GM21528 (cell line): ENCODE data around the gene VPS18.
A peak's percentile ranks its signal among the peaks of the same experiment; 100 is the strongest.

ENCODE experiments used
- ATAC-seq: cut with Tn5 transposase; IDR thresholded peaks from one replicate; pipeline ENCODE4 v1.9.1; 2021; ENCODE audit warnings: mild to moderate bottlenecking, moderate library complexity; ENCODE audit not compliant: unreplicated experiment, low FRiP score

Gene VPS18

DNA sequence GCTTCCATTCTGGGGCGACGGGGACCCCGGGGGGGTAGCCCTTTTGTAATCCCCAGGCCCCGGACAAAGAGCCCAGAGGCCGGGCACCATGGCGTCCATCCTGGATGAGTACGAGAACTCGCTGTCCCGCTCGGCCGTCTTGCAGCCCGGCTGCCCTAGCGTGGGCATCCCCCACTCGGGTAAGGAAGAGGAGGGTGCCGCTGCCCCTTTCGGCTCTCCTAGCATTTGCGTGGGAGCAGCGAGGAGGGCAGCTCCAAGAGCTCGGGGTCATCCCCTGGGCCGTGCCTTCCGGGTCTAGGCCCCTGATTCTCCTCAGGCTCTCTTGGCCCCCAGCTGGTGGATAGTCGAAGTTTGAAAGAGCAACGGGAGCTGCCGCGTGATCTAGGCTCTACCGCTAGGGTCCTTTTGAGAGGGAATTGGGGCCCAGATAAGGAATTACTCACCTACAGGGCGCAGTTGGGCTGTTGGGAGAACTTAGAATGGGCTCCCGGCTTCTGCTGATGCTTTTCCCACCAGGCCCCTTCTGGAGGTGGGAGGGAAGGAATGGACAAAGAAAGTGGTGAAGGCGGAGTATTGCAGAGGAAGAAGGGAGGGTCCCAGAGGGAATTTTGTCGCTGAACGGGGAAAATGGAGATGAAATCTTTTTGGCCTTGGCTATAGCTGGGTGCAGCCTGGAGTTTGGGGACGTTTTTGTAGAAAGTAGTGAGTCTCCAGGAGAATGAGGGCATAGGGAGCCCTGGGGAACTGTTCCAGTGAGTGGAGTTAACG, 615 bp downstream of the VPS18 start:
- peak; percentile 23 for ATAC-seq

DNA sequence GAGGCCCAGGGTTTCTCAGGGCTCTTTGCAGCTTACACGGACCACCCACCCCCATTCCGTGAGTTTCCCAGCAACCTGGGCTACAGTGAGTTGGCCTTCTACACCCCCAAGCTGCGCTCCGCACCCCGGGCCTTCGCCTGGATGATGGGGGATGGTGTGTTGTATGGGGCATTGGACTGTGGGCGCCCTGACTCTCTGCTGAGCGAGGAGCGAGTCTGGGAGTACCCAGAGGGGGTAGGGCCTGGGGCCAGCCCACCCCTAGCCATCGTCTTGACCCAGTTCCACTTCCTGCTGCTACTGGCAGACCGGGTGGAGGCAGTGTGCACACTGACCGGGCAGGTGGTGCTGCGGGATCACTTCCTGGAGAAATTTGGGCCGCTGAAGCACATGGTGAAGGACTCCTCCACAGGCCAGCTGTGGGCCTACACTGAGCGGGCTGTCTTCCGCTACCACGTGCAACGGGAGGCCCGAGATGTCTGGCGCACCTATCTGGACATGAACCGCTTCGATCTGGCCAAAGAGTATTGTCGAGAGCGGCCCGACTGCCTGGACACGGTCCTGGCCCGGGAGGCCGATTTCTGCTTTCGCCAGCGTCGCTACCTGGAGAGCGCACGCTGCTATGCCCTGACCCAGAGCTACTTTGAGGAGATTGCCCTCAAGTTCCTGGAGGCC, 5.4 kb downstream of the VPS18 start:
- no peak for ATAC-seq

- no peak for ATAC-seq
These were observed 6.2 kb downstream of the VPS18 start for GRCh38 chr15:40900256-40901052.

DNA sequence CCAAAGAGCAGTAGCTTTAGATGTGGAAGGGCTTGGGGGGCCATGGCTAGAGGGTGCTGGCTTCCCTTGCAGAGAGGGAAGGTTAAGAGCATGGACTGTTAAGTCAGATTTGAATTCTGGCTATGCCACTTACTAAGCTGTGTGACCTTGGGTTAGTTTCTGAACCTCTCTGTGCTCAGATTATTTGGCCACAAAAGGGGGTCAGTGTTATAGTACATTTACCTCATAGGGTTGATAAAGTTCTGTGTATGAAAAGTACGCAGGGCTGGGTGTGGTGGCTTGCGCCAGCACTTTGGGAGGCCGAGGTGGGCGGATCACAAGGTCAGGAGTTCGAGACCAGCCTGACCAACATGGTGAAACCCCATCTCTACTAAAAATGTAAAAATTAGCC, 6.8 kb downstream of the VPS18 start:
- ATAC-seq: no peak

DNA sequence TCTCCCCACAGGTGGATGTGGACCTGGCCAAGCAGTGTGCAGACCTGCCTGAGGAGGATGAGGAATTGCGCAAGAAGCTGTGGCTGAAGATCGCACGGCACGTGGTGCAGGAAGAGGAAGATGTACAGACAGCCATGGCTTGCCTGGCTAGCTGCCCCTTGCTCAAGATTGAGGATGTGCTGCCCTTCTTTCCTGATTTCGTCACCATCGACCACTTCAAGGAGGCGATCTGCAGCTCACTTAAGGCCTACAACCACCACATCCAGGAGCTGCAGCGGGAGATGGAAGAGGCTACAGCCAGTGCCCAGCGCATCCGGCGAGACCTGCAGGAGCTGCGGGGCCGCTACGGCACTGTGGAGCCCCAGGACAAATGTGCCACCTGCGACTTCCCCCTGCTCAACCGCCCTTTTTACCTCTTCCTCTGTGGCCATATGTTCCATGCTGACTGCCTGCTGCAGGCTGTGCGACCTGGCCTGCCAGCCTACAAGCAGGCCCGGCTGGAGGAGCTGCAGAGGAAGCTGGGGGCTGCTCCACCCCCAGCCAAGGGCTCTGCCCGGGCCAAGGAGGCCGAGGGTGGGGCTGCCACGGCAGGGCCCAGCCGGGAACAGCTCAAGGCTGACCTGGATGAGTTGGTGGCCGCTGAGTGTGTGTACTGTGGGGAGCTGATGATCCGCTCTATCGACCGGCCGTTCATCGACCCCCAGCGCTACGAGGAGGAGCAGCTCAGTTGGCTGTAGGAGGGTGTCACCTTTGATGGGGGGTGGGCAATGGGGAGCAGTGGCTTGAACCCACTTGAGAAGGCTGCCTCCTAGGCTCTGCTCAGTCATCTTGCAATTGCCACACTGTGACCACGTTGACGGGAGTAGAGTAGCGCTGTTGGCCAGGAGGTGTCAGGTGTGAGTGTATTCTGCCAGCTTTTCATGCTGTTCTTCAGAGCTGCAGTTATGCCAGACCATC, 8.6 kb downstream of the VPS18 start:
- ATAC-seq: no peak

DNA sequence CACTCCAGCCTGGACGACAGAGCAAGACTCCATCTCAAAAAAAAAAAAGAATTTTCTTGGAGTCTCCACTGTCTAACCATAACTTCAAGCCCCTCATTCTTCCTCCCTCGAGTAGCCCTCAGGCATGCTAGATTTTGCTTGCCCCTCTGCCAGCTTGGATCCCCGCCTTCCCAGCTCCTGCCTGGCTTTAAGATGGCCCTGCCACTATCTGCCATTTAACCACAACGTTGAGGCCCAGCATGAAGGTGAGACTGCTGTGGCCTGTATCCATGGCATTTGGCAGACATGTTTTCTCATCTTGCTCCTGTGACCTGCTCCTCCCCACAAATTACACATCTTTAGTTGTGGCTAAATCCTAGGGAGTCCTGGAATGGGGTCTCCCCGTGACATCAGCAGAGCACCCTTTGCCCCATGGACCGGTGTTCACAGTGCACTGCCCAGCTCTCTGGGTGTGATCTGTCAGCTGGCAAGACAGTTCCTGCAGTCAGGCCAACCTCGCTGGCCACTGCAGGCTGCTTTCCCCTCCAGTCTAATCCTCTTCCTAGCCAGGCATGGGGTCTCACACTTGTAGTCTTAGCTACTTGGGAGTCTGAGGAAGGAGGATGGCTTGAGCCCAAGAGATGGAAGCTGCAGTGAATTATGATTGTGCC, 10.4 kb downstream of the VPS18 start:
- no peak for ATAC-seq

DNA sequence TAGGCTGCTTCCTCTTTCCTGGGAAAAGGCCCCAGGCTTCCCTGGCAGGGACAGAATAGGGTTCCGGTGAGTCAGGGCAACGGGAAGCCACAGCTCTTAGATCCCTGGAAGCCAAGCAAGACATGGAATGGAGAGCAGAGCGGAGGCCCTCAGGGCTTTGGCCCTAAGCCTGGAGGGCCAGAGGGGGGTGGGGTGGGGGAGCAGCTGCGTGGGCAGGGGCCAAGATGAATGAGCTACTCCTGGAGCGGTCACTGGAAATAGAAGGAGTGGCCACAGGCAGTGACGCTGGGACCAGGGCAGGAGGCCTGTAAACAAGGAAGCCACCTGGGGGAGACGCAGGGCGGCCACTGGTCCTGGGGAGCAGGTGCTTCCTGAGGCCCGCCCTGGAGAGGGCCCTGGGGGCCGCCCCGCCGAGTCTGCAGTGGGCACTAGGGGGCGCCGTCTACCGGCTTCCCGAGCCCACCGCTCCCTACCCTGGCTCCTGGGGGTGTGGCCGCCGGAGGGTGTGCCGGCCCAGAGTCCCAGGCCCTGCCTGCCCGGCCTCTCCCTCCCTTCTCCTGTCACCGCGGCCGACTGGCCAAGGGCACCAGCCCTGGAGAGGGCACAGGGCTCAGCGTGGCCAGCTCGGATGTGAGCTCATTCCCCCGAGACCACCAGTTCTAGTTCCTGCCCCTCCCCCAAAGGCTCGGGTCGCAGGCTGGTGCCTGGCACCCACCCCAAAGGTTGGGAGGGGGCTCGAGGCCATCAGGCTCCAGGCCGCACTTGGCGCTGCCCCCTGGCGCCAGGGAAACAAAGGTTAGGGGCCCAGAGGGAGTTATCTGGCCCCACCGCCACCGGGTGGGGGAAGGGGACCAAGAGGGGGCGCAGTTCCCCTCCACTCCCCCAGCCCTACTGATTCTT, 12.1 kb downstream of the VPS18 start:
- ATAC-seq: peak; percentile 76

DNA sequence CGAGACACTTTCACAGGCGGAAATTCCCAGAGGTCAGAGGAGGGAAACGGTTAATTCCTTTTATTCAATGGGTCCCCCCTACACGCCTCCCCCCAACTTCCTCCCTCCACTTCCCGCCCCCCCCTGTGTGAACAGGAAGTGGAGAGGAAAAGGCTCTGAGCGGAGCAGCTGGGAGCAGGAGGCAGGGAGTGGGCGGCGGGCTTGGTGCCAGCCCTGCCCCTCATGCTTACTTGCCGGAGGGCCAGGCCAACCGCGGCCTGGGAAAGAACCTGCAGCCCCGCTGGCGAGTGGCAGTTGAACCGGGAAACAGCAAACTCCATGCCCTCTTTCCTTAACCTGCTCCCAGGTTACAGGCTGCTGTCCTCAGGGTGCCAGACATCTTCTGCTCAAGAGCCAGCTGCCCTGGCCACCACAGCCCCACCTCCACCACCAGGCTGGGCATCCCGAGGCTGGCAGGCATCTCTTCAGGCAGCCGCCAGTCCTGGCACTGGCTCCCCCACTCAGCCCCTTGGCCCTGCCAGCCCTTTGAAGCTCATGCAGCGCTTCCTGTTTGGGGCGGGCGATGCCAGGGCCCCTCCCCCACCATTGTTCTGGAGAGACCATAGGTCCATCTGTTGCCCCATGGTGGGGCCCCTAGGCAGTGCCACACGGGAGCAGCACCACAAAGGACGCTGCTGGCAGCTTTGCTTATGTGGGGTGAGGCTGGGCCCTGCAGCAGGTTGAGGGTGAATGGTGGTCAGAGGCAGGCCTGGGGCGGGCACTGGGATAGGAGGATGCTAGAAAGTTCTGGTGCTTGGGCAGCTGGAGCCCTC, 12.9 kb downstream of the VPS18 start:
- no peak for ATAC-seq

DNA sequence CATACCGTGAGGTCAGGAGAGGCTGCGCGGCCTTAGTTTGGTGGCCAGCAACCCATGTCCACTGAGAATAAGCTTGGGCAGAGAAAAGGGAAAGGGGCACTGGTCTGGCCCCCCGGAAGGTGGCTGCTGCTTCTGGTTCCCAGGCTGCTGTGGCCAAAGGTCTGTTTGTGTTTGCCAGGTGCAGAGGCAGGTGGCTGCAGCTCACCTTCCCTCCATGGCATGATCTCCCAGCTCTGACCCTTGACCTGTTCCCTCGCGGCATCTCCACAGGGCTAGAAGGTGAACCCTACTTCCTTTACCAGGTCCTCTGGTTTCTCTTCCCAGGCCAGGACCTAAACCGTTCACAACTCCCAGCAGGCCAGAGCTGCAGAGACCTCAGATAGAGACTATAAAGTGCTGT, 13.8 kb downstream of the VPS18 start:
- ATAC-seq: no peak

GRCh38 chr15:40909662-40910630, 15.7 kb downstream of the VPS18 start:
- ATAC-seq: no peak

DNA sequence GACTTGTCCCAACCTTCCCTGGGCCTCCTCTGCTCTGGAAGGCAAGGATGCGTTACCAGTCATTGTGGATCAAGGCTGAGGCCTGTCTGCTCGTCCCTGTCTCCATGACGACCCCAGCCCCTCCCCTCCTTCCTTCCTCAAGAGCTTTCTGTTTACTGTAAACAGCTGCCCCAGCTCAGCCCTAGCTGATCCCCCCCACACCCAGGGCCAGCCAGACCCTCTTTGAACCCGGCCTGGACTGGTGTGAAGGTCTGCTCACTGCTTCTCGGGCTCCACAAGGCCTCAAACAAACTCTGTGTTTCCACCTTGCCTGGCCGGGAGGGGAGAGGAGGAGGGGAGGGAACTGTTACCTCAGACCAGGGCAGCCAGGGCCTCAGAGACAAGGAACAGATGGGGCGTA, 16.9 kb downstream of the VPS18 start:
- ATAC-seq: no peak

- ATAC-seq: no peak
These were observed 17.4 kb downstream of the VPS18 start for GRCh38 chr15:40911693-40912092.

DNA sequence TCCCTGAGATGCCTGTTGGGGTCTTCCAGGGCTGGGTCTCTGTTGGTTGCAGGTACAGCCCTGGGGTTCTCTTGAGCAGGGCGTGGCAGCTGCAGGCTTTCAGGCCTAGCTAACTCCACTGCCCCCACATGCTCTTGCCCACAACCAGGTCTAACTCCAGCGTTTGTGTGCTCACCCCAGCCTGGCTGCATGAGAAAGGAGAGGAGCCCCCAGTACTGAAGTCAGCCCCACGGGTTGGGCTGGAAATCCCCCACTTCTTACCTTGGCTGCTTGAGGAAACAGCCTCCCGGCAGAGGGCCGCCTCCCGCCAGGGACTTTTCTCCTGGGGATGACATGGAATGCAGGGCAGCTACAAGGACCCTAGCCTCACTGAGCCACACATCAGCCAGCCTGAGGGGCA, 18.2 kb downstream of the VPS18 start:
- ATAC-seq: no peak

- ATAC-seq: no peak
These were observed 19.8 kb downstream of the VPS18 start for GRCh38 chr15:40914013-40914412.

- ATAC-seq: no peak
These were observed 20.2 kb downstream of the VPS18 start for GRCh38 chr15:40914486-40914885.

- ATAC-seq: no peak
These were observed 20.9 kb downstream of the VPS18 start for GRCh38 chr15:40915116-40915661.

DNA sequence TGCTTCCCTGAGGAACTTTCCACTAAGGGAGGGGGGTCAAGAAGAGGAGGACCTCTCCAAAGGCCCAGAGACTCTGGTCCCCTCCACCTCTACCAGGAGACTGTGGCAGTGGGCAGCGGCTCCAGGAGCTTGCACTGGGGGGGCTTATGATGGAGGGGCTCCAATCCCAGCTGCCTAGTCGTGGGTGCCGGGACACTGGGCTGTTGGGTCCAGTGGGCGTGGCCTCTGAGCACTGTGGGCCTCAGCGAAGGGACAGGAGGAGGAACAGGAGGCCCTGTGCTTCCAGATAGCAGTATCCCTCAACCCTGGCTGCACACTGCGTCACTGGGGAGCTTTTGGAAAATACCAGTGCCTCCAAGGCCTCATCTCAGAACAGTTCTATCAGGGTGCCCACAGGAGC, 21.4 kb downstream of the VPS18 start:
- ATAC-seq: no peak
